ENCODE measurements around the gene OXNAD1. TPM values are rescaled to one million over a fixed set of nuclear protein-coding genes. Genes with fewer than 3 reads are reported as not detected.
A peak's percentile ranks its signal among the peaks of the same experiment; 100 is the strongest.

OXNAD1 gene
- total and polyA plus RNA-seq, 2 of the 13 experiments (the other 11 are each of a cell fraction or from before 2014, with no cell fraction given): 9.9 to 18.8 TPM

- Histone ChIP-seq H2AFZ (ENCODE audit: low read length) (no peak overlapping the region), H3K27ac (ENCODE audit: extremely low read length, insufficient read depth, low read length) (no peak overlapping the region), H3K27me3 (ENCODE audit: control insufficient read depth in 1 of 2, insufficient read depth in 2 of 2, low read length in 2 of 2) (no peaks in the 10 kb centered on the region), H3K9ac (ENCODE audit: insufficient read depth, low read depth, low read length) (no peak overlapping the region), H3K36me3 (replicated peaks in 1 of 2; ENCODE audit: control insufficient read depth in 1 of 2, insufficient read depth in 2 of 2, low read length in 2 of 2) (no peaks in the 10 kb centered on the region), H3K4me3 (replicated peaks in 1 of 3; ENCODE audit: insufficient read depth in 1 of 3, low read depth in 2 of 3, low read length in 3 of 3) (no peak overlapping the region), H3K4me1 (ENCODE audit: insufficient read depth, low read length) (peaks cover 40% of the 10 kb centered on the region), H3K9me3 (ENCODE audit: low read length) (no peaks in the 10 kb centered on the region), H3K4me2 (ENCODE audit: low read depth, low read length) (no peak overlapping the region), H4K20me1 (ENCODE audit: insufficient read depth, low read length) (no peaks in the 10 kb centered on the region), H3K79me2 (ENCODE audit: insufficient read depth, low read length) (no peaks in the 10 kb centered on the region)
- POLR2A ChIA-PET: interaction anchor here (4.9 kb wide), 1 partner anchor 12 kb away, joined by 112 read pairs; the partner anchor contains the start of genes DPH3 and OXNAD1
- BruUV-seq (replicated peaks): no TSS peak
- FAIRE-seq: no peak
- intact Hi-C loops (cut with micrococcal nuclease; ENCODE audit: unreplicated experiment) (loop anchor here (1.0 kb wide), 1 partner anchor 11 kb away; the partner anchor contains the start of gene DPH3), in situ Hi-C loops (cut with HindIII; ENCODE audit: extremely low pct_ligation_motif_present, low pct_unique_long_range_greater_than_20kb) (no loop called here)
- 91% methylated on average over 7 of the region's 7 CpGs for WGBS (ENCODE audit: low lambda C conversion rate)
- no peak for DNase-seq (ENCODE audit: low spot score)
- CTCF ChIA-PET (ENCODE audit: low intra/inter-chr PET ratio, low total read pairs): no interaction called here
- no peak for ATAC-seq
- TF ChIP-seq CEBPG (CRISPR knock-in tag; IDR thresholded peaks at IDR 0.05) (peak; percentile 49), ZNF20 (CRISPR knock-in tag; IDR thresholded peaks at IDR 0.05) (no peak), TEF (CRISPR knock-in tag; IDR thresholded peaks at IDR 0.05) (peak; percentile 70; the same call in 1 of the 2 replicates), CEBPB (IDR thresholded peaks at IDR 0.05; ENCODE audit: borderline replicate concordance, low read depth, low read length) (peak; percentile 60)
Observed at GRCh38 chr3:16253601-16254000, 11.4 kb upstream of the OXNAD1 start.

- peaks cover 1 to 5% of the 10 kb centered on the region in 2 experiments; a peak in 3 of 5 replicates for H3K36me3 ChIP-seq (replicated peaks in 1 of 2; ENCODE audit: control insufficient read depth in 1 of 2, insufficient read depth in 2 of 2, low read length in 2 of 2)
- 77% methylated on average over 5 of the region's 5 CpGs for WGBS (ENCODE audit: low lambda C conversion rate)
- no peak overlapping the region for H3K4me2 ChIP-seq (ENCODE audit: low read depth, low read length)
- POLR2A ChIA-PET: interaction anchor here (4.9 kb wide), 1 partner anchor 10 kb away, joined by 112 read pairs; the partner anchor contains the start of genes DPH3 and OXNAD1
- ATAC-seq: no peak
- H3K9me3 ChIP-seq (ENCODE audit: low read length): no peaks in the 10 kb centered on the region
- H3K4me3 ChIP-seq (replicated peaks in 1 of 3; ENCODE audit: insufficient read depth in 1 of 3, low read depth in 2 of 3, low read length in 3 of 3): no peak overlapping the region
- DNase-seq (ENCODE audit: low spot score): no peak
- H3K79me2 ChIP-seq (ENCODE audit: insufficient read depth, low read length): no peaks in the 10 kb centered on the region
- in situ Hi-C loops (cut with HindIII; ENCODE audit: extremely low pct_ligation_motif_present, low pct_unique_long_range_greater_than_20kb): no loop called here
- no TSS peak for BruUV-seq (replicated peaks)
- no peak overlapping the region for H2AFZ ChIP-seq (ENCODE audit: low read length)
- TF ChIP-seq FOSL2 (CRISPR knock-in tag; IDR thresholded peaks at IDR 0.05) (no peak), ZBTB33 (CRISPR knock-in tag; IDR thresholded peaks at IDR 0.05) (peak; percentile 47; the same call in 1 of the 2 replicates)
- peak overlapping the region; percentile 25 for H3K27ac ChIP-seq (ENCODE audit: extremely low read length, insufficient read depth, low read length)
- intact Hi-C loops (cut with micrococcal nuclease; ENCODE audit: unreplicated experiment): no loop called here
- H4K20me1 ChIP-seq (ENCODE audit: insufficient read depth, low read length): no peaks in the 10 kb centered on the region
- no peak for FAIRE-seq
- H3K9ac ChIP-seq (ENCODE audit: insufficient read depth, low read depth, low read length): no peak overlapping the region
- CTCF ChIA-PET (ENCODE audit: low intra/inter-chr PET ratio, low total read pairs): no interaction called here
- H3K27me3 ChIP-seq (ENCODE audit: control insufficient read depth in 1 of 2, insufficient read depth in 2 of 2, low read length in 2 of 2): no peaks in the 10 kb centered on the region
- peaks cover 37% of the 10 kb centered on the region for H3K4me1 ChIP-seq (ENCODE audit: insufficient read depth, low read length)
Observed at GRCh38 chr3:16254916-16255315, 10.1 kb upstream of the OXNAD1 start.

Measured in HepG2 (cell line).